ENCODE measurements around the gene SETBP1. TPM values are rescaled to one million over a fixed set of nuclear protein-coding genes. Genes with fewer than 3 reads are reported as not detected.
"Not testable (repeated sequence)": the region's sequence is repeated elsewhere in the genome, so short reads cannot be mapped to it uniquely, and the experiment has no call there.

The SETBP1 gene
- total RNA-seq, 1 donor from 2014 or later = 51.0 TPM

DNA sequence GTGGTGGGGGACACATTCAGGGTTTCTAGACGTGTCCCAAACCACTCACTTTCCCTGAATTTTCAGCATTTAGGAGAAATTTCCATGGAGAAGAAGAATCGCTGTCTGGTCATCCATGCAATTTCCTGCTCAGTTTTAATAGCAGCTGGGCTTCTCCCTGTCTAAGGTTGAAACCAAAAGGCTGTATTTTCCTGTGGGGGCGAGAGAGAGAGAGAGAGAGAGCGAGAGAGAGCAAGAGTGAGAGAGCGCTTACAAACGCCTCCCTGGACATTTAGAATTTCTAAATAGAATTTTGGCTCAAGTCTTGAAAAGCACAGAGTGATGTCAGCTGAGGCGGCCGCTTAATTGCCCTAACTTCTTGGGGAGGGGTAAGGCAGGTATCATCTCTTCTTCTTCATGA, 110.8 kb downstream of the SETBP1 start:
- DNase-seq (ENCODE audit: low spot score) = no peak

DNA sequence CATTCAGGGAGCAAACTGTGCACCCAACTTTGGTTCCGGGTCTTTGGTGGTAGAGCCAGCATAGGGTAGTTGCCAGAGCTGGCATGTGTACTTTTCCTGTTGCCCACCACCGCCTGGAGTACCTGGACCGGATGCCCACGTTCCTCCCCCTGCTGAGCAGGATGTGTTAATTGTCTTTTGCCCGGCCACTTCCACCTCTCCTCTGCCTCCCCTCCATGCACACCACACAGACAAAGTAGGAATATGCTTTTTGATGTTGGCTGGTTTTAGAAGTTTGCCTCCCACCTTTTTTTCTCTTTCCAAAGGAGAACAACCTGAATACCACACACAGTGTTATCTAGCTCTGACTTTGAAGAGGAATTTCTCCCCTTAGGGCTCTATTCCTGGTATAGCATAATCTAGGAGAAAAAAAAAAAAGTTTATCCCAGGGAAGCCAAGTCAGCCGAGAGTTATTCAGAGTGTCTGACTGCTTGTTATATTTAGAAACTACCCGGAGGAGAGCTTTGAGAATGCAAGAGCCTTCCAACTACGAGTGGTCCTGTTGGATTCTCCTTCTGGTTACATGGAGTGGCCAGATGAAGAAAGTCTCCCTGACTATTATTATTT, 111.9 kb downstream of the SETBP1 start:
- no peak for DNase-seq (ENCODE audit: low spot score)

DNA sequence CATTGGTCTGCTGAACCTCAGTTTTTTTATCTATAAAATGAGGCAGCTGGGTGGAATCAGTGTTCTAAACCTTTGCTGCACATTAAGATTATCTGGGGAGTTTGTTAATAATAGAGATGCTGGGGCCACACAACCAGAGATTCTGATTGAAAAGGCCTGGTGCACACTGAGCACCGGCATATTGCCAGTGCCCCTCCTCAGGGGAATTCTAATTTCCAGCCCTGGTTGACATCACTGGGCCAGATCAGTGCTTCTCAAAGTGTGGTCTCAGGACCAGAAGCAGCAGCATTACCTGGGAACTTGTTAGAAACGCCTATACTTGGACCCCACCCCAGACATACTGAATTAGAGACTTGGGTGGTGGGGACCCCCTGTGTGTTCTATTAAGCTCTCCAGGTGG, 112.5 kb downstream of the SETBP1 start:
- no peak for DNase-seq (ENCODE audit: low spot score)

DNA sequence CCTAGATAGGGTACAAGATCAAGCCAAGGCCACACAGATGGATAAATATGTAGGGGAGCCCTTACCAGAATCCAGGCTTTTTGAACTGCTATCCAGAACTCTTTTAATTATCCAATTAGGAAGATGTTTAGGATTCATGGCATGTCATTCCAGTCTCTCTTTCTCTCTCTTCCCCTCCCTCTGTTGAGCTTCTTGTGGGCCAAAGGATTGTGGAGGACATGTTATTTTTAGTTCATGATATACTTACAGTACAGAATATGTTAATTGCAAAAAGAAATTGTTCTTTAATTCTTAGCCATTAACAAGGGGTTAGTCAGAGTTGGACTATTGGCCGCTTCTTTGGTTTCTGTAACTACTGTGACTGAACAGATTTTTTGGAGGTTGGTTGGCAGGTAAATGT, 113.0 kb downstream of the SETBP1 start:
- no peak for DNase-seq (ENCODE audit: low spot score)

DNA sequence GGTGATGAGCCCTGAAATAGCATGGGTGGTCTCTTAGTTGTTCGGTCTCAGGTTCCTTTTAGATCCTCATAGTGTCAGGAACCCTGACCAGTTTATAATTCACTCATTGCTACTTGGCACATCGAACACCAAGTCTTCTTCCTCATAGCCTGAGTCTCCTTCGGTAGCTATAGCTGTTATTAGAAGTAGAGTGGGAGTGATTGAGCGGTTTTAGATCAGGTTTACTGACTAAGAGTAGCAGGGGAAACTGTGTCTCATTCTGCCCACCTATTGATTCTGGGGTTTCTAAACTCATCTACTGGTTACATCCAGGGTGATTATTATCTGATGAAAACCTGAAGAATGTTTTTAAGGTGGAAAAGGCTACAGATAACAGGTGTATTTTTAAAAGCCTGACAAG, 114.6 kb downstream of the SETBP1 start:
- DNase-seq (ENCODE audit: low spot score) = no peak

DNA sequence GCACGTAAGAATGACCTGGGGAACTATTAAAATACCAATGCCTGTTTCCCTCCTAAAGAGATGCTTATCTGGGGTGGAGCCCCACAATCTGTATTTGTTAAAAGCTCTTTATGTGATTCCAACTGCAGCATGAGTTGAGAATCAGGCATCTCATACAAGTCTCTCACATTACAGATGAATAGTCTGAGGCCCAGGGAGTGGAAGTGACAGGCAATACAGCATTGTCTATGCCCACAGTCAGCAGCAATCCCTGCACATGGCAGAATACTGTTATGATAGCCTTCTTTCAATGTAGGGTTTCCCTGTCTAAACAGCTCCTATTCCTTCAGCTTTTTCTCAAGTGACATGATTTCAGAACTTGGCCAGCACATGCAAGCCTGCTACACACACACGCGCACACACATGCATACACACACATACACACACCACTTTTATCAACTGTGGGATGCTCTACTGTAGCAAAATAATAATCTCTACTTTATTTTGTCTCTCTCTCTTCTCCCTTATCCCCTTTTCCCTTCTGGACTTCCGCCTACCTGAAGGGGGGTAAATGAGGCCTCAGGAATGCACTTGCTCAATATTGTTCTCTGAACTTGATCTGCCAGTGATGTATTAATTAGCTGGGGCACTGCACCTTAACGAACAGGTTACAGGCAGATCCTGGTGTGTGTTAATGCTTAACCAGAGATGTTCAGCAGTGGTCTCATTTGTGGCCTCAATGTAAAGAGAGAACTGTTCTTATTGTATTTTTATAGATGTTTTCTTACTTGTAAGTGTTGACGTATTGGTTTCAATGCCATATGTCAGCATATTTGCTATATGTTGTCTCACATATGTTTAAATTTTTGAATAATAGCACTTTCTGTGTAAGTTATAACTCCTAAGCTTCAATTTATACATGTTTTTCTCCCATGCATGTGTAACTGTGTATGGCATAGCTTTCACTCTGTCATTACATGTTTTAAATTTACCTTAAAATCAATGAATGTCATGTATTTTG, 116.0 kb downstream of the SETBP1 start:
- no peak for DNase-seq (ENCODE audit: low spot score)

DNA sequence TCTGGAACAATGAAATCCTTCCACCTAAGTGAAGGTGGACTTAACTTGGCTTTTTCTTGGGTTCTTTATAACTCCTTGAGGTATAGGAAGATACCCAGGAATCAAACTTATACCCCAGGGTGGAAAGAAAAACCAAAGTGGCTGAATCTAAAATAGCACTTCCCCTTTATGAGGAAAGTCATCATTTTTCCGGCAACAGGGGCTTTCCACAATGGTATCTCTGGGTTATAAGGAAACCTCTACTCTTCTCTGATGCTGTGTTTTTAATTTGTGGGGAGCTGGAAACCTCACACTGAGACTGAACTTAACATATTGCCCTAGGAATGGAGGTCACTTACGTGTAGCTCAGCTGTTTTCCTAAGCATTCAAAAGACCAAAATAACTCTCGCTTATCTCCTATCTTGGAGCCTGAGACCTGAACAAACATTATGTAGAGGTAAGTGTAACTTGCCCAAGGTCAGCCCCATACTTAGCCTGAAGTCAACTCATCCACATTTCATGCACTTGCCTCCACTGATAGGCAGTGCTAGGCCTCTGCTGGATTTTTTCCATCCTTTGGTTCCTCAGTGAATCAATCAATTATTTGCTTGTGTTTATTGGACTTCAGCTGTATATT, 117.9 kb downstream of the SETBP1 start:
- DNase-seq (ENCODE audit: low spot score) = no peak

DNA sequence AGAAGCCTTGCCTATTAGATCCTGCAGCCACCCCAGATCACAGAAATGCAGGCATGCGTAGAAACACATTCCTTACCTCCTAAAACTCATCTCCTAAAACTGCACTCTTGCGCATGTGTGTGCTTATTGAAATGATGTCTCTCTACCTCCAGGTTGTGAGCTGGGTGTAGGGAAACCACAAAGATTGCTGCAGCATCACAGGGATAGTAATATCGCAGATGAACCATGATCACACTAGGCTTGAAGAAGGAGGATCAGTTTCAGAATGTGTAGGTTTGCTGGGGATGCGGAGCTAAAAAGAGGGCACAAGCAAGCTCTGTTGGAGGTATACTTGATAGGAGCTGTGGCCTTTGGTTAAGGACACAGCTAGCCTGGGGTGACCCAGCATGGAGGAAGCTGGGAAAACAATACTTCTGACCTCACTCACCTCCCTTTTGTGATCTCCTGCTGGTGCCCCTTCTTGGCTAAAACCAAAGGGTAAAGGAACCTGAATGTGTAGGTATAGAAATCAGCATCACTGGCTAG, 118.8 kb downstream of the SETBP1 start:
- DNase-seq (ENCODE audit: low spot score) = no peak

DNA sequence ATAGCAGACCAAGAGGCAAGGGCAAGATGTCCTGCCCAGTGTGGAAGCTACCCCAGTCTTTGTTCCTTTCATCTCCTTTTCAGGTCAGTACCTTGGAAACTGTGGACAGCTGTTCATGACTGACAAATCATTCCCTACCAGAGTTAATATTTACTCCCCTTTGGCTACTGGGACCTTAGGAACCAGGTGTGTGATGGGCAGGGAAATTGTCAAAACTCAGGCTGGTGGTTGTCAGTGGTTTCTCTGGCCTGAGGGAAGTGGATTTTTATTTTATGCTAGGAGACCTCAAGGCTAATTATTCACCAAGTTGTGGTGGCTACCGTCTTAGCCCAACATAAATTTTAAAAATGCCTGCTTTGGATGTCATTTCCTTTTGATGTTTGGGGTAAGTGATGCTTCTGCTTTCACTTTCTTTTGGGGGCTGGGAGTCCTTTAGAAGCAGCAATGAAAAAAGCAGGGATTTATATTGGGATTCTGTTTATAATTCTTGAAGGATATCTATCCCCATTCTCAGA, 119.3 kb downstream of the SETBP1 start:
- no peak for DNase-seq (ENCODE audit: low spot score)

DNA sequence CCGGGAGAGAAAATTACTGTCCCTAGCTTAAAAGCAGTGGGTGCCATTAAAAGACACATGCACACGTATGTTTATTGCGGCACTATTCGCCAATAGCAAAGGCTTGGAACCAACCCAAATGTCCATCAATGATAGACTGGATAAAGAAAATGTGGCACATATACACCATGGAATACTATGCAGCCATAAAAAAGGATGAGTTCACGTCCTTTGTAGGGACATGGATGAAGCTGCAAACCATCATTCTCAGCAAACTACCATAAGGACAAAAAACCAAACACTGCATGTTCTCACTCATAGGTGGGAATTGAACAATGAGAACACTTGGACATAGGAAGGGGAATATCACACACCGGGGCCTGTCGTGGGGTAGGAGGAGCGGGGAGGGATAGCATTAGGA, 120.1 kb downstream of the SETBP1 start:
- not testable (repeated sequence) for DNase-seq (ENCODE audit: low spot score)

DNA sequence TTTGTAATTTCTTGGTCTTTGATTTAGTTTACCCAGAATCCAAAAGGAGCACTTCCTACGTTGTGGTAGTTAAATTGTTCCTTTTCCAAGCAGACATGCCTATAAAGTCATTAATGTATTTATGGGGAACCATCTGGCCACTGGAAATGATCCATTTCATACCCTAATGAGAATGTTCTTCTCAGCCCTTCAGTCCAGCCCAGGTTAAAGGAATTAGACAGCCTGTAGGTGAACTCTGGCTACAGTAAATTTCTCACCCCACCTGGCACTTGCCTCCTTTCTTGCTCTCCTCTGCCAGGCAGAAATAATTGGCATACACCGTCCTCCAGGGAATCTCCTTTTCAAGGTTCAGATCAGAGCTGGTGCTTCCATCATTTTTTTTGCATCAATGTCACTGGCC, 121.1 kb downstream of the SETBP1 start:
- no peak for DNase-seq (ENCODE audit: low spot score)

DNA sequence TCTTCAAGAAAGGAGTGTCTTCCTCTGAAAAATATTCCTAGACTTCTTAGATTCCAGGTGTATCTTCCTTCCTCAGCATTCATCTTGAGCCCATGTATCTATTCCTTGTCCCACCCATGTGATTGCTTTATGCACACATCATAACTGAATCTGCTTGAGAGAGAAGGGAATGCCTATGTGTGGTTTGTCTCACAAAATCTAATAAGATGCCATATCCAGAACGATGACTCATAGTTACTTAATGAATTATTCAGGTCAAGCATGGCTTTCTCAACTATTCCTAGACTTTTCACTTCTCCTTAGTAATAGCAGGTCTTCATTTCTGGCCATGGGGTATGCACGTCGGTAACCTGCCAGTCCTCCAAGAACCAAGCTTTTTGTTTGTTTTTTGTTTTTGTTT, 121.8 kb downstream of the SETBP1 start:
- no peak for DNase-seq (ENCODE audit: low spot score)

DNA sequence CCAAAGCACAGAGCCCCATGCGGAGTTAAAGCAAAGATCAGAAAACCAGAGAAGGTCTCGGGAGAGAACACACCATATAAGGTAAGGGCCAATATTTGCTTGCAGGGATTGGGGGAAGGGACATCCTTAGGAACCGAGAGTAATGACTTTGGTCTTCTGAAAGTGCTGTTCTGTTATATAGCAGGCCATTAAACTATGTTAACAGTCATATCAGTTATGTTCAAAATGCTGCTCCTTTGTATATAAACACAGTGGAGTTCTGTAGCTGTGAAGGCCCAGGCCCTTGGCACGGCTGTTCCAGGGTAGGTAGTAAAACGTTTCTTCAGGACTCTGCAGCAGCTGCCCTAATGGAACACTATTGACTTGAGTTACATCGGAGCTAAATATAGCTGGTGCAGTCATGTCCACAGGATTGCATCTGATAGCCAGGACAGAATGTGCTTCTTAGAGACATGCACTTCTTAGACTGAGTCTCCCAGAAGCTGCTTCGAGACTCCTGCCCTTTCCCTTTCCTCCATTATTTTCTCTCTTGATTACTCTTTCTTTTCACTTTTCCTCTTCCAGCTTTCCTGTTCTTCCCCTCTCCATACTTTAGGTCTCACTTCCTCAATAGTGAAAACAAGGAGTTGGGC, 122.4 kb downstream of the SETBP1 start:
- DNase-seq (ENCODE audit: low spot score) = peak; percentile 77

DNA sequence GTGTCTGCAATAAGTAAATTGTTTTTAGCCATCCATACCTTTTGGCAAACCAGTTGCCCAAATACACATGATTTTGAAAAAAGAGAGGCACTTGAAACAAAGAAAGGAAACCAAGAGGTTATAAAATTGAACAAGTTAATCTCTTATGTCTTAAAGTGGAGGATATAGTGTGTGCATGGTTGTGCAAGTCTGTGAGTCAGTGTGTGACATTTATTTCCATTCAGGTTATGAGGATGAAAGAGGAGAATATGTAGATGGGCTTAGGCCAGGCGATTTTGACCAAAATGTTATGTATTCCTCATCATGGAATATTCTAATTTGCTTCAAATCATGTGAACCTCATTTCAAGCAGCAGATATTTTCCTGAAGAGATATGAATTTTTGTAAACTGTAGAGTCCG, 123.3 kb downstream of the SETBP1 start:
- no peak for DNase-seq (ENCODE audit: low spot score)

DNA sequence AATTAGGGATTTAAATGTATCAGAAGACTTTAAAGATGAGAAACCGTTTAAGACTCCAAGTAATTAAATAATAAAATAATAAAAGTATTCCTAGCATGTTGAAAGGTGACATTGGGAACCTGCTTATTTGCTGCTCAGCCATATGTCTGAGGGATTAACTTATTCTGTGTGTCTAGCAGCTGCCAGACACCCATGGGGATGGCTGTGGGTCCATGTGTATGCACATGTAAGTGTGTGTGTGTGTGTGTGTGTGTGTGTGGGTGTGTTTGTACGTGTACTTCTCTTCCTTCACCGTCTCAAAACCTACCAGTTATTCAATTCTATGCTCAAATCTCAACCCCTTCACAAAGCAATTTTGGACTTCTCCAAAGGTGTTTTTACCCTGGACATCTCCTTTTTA, 124.5 kb downstream of the SETBP1 start:
- DNase-seq (ENCODE audit: low spot score) = no peak

DNA sequence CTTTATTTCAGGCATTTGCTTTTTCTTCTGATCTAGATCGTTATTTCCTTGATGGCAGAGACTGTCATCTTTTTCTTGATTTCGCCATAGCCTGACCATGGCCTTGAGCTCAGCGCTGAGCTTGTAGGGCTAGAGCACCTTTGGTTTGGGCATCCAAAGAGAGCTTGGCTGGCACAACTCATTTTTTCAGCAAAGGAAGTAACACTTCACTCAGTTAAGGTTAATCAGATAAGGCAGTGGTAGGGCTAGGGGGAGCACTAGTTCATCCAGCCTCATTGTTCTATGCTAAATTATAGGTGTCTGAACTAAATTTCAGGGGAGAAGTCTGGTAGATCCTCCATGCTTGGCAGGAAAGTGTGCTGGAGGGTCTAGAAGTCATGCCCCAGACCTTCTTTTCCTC, 125.0 kb downstream of the SETBP1 start:
- DNase-seq (ENCODE audit: low spot score) = no peak

DNA sequence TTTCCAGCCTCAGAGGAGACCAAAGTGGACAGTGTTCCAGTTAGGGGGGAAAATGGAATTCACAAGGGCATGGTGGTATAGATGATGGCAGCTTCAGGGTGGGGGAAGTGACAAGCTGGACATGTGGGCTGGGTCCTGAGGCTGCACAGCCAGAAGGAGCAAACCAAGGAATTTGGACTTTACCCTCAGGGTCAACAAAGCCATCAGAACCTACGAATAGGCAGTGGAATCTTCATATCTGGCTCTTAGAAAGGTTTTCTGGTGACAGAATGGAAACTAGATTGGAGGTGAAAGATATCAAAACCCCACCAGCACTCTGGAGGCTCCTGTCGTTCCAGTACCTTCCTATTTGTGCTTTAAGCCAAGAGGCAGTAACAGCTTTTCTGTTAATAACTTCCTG, 127.1 kb downstream of the SETBP1 start:
- no peak for DNase-seq (ENCODE audit: low spot score)

DNA sequence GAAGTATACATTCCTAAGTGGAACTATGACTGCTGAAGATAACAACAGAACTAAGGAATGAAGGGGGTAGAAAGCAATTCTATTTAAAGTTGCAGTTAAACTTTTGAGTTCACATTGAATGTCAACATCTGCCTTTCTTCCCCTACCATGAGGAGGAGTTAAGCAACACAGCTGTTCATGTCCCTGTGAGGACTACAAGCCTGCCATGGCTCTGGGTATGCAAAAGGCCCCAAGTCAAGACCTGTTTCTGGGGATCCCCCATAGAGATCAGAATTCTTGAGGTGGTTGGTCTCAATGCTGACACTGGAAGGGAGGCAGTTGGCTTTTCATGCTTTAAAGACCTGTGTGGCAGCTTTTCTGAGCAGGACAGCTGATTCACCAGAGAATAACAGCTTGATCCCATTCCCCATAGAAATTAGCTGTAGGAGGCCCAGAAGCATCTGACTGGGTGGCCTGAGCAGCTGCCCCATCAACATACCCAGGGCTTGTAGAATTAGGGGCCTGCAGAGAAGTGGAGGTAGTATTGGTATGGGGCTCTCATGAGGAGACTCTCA, 131.0 kb downstream of the SETBP1 start:
- DNase-seq (ENCODE audit: low spot score) = no peak

DNA sequence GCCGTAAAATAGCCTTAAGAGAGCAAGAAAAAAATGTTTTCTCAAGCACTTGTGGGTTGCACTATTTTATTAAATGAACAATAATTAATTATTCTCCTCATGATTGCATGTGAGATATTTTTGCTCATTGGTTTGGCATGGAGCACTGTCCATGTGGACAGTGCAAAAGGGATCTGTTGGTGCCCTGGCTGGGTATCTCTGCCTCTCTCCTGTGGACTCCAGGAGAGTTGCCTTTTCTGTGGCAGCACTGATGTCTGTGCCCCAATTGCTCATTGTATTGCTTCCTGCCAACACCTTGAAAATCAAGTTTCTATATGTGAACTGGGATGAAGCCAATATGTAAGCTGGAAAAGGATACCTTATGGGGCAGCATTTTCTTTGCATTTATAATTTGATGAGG, 131.7 kb downstream of the SETBP1 start:
- DNase-seq (ENCODE audit: low spot score) = no peak

DNA sequence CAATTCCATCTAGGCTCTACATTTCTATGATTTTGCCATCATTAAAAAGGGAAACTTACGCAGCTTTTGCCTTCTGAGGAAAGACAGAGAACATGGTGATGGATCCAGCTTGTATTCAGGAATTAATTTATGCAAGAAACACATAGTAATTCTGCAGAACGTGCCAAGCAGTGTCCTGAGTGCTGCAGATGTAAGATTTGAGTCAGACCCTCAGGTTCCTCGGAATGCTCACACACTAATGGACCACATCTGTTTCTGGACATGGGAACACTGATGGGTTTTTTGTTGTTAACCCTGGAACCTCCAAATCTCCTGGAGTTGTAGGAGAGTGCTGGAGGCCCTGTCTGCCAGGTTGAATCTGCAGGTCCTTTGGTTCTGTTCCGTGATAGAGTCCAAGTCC, 132.9 kb downstream of the SETBP1 start:
- no peak for DNase-seq (ENCODE audit: low spot score)

DNA sequence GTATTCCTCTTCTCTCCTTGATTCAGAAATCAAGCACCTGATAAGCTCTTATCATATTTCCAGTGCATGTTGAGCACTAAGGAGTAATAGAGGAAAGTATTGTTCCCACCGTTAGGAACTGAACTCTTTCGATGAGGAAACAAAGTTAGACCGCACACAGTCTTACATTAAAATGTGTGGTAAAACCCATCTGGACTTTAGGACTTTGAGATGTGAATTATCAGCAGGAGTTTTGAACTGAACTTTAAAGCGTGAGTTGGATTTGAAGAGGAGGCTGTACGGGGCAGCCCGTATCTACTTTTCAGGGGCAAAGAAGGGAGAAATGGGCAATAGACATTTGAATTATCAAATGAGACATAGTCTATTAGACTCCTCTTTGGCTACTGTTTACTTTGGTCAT, 134.4 kb downstream of the SETBP1 start:
- DNase-seq (ENCODE audit: low spot score) = no peak

DNA sequence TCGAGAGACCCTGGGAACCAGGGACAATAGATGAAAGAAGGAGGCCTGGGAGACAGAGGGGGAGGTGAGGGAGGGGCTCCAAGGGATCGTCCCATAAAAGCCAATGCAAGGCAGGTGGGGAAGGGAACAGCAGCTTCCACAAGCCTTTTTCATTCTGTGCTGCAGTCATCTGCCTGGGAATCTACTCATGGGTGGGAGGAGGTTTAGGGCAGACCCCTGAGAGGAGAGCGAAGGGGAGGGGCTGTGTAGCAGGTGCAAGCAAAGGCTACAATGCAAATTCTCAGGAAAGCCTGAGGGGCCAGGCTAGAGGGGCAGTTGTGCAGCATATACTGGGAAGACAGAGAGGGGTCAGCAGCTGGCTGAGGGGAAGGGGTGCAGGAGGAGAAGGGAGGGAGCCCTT, 135.4 kb downstream of the SETBP1 start:
- DNase-seq (ENCODE audit: low spot score) = no peak
